NCI-H1694 (cell line): Measurements from ENCODE around the gene GALNT7.
"Not testable (repeated sequence)": the region's sequence is repeated elsewhere in the genome, so short reads cannot be mapped to it uniquely, and the experiment has no call there.

Source experiments
- DNase-seq: peaks from one replicate; lab custom pipeline; 2025; lab: John Stamatoyannopoulos, UW

GALNT7 gene

DNA sequence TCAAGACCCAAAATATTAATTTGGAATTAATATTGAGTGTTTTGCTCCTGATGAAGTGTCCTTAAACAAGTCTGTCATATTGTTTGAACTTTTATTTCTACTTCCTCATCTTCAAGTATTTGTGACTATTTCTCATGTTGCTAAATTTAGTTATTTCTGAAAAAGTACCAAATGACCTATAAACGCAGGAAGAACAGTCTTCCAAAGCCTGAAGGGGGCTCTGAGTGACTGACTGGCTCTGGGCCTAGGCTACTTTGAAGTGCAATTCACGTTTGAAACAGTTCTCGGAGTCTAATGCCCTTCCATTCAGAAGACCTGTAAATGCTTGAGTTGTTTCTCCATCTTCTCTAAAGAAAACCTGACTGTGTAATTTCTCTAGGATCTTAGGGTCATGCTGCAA, 26.5 kb downstream of the GALNT7 start:
- no peak for DNase-seq

DNA sequence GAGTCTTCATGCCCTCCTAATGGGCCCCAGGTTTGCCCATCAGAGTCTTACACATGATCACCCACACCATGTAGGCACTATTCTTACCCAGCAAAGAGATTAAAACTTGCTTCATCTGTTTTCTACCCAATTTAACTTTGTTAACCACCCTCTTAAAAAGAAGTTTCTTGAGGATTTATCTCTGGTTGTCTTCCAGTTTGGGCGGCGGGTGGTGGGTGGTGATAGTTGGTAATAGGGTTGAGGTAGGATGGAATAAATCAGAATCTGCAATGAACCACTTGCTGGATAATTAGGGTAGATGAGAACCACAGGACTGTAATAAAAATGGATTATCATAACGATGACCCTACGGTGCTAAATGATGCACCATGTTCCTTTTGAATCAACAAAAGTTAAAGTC, 30.9 kb downstream of the GALNT7 start:
- DNase-seq: no peak

DNA sequence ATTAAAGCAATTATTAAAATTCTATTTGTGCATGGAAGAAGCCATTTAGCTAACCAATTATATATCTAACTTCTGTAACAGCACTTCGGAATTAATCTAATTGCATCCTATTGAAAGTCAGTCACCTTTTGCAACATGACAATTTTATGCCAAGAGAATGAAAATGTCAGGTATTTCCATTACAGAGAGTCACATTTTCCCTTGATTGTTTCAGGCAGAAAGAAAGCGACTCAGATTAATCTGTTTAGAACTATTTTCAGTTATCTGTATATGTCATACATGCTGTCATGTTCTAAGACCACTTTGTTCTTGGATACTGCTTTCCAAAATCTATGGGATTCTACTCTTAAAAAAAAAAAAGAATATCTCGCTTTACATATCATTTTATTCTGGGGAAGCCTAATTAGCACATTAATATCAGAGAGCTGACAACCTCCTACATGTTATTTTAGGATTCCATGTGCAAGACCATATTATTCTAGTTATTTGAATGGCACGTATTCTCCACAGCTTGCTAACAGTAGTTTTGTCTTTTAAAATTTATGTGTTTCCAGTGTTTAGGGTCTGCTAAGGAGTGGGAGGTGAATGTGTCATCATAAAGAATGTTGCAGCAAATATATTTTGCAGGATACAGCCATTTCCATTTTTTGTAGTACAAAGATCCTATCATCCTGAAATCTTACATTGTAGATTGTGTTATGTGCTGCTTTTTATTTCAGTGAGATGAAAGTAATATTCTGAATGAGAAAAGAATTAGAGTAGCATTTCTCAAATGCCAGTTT, 31.7 kb downstream of the GALNT7 start:
- no peak for DNase-seq

DNA sequence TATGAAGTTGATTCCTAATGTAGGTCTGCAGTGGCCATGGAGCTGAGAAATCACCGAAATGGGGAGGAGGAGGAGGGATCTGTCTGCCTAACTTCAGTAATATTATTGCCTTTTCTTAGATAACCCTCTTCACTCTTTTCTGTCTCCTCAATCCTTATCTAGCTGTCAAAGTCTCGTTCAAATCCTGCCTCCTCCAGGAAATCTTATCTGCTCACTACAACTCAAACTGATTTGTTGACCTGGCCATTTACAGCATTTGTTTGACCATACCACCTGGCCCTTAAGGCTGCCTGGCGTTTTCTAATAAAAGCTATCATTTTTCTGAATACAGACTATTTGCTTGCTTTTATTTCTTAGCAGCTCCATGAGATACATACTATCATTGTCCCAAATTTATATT, 33.8 kb downstream of the GALNT7 start:
- DNase-seq: no peak

DNA sequence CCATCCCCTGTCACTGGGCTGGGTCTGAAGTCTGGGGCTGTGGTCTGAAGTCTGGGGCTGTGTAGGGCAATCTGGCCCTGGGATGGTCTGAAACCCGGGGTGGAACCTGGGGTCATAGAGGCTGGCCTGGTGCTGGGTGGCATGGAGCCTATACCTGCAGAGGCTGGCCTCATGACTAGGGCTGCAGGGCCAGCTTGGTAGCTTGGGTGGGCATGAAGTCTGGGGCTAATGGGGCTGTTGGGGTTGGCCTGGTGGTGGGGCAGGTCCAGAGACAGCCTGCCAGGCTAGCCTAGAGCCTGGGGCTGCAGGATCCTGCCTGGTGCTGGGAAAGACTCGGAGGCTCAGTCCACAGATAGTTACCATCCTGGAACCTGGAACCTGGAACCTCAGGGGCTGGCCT, 37.0 kb downstream of the GALNT7 start:
- no peak for DNase-seq

DNA sequence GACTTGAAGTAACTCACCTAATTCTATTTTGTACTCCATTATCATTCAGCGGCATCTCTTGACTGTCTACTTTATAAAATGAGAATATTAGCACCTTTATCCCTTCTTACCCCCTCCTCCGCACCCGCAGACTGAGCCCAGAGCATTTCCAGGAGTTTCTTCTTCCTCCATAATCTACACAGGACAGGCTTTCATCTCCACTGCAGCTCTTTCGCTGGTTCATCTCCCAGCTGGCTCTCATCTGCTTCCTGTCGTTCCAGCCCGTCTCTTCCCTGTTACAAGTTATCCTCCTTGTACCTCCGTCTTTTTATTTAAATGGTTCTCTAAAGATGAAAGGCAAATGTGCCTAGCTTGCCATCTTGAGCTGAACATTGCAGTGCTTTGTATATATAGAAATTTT, 39.8 kb downstream of the GALNT7 start:
- no peak for DNase-seq

DNA sequence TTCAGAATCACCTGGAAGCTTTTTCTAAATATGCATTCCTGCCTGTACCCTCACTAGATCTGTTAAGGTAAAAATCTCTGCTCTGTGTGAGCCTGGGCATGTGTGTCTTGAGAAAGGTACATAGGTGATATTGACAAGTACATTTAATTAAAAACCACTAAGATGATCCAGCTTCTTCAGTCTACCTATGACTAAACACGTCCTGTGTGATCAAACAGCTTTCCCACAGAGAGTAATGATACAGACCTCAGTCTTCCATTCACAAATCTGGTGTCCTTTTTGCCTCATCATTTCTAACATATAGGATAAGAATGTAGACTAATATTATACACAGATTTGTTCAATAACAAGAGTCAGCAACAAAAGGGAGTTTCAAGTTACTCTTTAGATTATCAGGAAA, 42.6 kb downstream of the GALNT7 start:
- DNase-seq: no peak

DNA sequence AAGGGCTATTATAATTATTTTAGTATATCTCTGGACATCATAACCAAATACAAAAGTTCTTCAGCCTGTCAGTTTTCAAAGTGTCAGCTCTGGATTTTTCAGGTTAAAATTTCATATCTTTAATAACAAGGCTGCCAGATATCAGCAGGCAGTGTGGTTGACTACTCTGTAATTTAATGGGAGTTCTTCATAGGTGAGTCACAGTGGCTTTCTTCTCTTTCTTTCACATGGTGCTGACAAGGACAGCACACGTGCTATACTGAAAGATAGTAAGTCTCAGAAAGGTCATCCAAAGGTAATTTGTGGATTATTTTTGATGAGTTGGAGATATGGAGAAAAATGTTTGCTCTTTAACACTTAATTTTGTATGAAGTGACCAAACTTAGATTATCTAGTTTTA, 43.2 kb downstream of the GALNT7 start:
- DNase-seq: no peak

DNA sequence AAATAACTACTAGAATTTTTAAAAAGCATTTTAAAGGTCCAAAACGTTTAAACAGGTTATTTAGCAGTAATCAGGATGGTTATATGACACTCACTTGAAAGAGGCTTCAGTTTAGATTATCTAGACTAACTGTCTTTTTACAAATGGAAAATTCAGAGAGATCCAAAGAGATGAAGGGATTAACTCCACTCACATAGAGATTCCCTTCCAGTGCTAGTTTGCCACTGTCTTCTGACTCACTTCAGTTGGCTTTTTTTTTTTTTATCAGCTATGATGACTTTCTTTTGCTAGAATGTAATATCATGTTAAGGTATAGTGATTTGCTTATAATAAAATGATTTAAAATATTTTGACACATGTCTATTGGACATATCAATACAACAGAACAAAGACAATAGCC, 43.8 kb downstream of the GALNT7 start:
- no peak for DNase-seq

DNA sequence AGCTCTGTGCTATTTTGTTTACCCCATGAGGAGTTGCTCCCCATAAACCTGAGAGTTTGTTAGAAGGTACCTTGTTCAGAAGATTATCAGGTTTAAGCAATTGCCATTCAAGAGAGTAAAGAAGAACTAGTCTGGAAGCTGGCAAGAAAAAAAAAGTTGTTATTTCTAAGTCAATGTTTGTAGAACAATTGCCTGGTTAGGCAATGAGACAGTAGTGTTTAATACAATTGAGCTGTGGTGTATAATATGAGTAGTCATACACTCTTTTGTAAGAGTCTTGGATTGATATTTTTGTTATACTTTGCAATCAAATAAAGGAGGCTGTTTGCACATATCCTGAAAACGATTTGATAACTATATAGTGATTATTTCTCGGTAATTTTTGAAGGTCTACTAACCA, 44.7 kb downstream of the GALNT7 start:
- no peak for DNase-seq

DNA sequence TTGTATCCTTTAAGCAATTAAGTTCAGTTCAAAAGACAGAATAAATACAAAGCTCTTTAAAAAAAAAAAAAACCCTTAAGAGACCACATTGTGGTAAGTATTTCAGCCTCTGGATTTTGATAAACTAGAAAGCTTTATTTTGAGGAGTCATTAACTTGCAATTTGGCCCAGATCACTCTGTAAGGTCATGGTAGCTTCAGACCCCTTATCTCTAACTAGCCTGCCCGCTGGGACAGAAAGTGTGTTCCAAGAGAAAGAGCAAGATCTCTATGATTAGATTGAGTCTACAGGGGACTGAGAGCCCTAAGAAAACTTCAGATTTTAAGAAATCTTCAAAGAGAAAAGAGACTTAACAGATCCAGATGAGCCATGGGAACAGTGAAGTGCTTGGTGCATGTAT, 45.6 kb downstream of the GALNT7 start:
- no peak for DNase-seq

DNA sequence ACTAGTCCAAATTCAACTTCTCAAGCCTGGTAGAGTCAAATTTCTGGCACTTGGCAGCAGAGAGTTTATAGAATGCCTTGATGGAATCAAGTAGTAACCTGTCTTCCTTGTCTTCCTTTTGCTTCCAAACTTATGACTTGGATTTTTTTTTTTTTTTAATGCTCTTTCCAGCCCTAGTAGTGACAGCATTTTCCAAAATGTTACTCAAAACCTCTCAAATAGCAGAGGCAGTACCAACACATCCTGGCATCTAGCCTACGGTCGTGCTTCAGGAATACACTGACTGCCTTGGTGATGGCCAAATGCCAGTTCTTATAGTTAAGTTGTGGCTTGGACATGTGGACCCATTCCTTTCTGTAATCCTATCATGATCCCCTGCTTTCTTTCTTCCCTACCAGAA, 46.0 kb downstream of the GALNT7 start:
- DNase-seq: no peak

DNA sequence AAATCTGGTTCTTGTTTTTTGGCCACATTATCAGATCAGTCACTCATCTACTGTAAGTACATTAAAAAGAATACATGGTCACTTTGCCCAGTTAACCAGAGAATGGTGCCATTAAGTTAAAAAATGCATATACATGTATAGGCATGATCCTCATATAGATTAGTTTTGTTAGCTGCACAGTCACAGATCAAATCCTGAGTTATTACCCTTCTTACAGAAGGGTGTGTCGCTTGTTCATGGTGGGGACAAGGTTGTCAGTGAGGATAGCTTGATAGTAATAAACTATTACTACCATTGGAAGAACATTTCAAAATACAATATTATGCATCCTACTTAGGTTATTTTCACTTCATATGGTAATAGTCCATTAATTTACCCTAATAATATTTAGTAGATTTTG, 48.5 kb downstream of the GALNT7 start:
- no peak for DNase-seq

DNA sequence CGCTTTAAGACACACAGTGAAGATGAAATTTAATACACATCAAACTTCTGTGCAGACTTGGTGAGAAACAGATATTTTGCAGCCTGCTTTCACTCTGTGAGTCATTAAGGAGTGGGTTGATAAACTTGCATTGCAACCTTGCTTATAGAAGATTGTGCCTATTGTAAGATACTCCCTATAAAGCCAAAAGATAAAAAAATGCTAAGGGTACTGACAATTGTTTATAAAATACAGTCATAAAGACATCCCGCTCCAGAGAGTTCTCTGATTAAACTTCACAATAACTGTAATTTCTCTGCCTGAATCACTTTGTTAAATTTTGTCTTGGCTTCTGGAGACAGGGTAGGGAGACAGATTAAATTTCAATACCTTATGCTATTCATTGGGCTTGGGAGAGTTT, 49.1 kb downstream of the GALNT7 start:
- DNase-seq: no peak

DNA sequence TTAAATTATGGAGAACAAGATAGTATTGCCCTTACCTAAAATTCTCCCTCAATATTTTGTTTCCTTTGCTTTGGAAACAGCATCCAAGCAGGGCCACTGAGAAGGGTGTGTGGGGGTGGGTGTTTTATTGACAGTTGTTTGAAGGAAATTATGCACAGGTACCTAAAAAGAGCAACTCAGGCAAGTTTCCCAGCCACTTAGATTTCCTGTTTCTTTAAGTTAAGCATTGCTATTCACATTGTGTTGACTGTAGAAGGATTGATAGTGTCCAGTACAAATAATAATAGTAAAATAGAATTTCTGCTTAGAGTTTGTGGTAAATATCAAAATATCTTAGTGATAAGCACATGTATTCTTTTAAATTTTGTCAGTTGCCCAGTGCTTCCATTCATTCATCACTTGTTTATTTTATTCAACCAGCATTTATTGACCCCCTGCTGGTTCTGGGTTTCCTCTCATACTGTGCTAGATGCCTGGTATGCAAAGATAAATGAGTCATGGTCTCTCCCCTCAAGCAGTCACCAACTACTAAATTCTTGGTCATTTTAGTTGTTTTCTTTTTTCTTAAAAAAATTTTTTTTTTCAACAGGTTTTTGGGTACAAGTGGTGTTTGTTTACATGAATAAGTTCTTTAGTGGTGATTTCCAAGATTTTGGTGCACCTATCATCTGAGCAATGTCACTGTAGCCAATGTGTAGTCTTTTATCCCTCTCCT, 50.0 kb downstream of the GALNT7 start:
- DNase-seq: no peak

DNA sequence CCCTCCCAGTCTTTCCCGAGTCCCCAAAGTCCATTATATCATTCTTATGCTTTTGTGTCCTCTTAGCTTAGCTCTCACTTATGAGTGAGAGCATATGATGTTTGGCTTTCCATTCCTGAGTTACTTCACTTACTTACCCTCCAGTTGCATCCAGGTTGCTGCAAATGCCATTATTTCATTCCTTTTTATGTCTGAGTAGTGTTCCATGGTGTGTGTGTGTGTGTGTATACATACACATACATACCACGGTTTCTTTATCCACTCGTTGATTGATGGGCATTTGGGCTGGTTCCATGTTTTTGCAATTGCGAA, 50.5 kb downstream of the GALNT7 start:
- not testable (repeated sequence) for DNase-seq

DNA sequence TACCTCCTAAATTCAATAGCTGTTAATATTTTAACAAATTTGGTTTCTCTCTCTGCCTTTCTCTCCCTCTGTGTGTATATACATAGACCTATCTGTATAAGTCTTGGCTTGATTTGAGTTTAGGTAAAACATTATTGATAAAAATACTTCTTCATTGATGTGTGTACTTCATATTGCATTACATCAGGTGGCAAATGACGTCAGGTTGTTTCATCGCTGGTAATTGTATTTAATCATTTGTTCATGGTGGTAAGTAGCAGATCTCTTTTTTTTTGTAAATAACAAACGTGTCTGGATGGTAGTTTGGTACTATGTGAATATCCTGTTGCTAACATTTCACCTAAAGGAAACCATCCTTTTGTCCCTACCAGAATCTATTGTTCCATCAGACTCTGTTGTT, 55.1 kb downstream of the GALNT7 start:
- no peak for DNase-seq

DNA sequence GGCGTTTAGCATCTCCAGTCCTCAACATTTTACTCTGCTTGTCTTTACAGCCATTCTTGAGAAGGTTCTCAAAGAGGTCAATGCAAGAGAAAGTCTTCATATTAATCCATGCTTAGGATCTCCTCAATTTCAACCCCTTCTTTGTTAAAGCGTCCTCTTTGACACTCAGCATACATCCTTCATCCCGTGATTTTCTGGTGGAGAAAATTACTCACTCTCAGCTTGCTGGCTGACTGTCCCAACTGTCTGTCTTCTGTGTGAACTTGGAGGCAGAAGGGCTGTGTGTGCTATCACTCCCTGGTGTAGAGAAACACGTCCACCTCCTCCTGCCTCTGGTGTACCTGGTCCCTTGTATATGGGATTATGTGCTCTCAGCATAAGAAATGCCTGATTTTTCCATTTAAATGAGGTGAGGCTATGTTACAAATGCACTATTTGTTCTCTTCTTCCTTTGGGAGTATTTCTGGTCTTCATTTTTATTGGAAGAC, 57.8 kb downstream of the GALNT7 start:
- no peak for DNase-seq

DNA sequence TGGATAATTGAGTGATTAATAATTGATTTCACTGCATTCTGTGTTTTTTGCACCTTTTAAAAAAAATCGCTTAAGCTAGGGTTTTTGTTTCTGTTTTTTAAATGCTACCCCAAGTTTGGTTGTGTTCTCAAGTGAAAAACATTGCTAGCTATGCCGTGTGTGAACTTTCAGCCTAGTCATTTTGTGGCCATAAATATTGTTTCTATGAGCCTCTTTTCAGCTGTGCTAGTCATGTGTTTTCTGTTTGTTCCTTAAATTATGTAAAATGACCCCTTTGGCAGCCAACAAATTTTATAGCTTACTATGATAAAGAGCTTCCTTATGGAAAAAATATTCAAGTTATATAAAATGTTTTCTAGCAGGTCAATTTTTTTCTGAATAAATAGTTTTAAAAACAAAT, 59.1 kb downstream of the GALNT7 start:
- DNase-seq: no peak

DNA sequence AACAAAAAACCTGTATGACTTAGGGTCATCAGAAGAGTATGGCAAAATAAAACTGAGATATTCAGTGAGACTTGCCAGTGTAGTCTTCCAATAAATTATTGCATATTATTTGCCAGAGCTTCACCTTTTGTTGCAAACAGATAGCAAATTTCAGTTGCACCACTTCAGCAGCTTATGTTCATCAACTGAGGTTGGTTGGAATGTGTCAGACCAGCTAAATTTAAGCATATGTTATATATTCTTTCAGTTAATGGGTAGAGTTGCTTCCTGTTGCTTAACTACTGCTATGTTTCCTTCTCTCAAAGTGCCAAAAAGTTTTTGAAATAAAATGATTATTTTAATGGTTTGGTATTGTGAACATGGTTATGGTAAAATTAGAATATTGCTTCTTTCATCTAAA, 61.5 kb downstream of the GALNT7 start:
- no peak for DNase-seq

DNA sequence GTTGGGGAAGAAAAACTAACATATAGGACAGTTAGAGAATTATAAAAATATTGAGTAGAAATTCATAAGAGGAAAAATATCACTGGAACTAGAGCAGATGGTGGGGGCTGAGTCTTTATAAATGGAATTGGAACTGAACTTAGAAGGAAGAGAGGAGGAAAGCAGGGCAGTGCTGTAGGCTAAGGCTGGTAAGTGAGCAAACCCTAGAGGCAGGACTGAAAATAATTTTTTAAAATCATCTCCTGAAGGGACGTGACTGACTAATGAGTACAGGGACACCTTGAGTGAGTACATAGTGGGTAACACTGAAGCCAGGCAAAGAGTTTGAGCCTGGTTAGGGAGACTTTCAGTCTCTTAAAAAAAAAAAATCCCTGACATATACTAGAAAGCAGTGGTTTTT, 63.3 kb downstream of the GALNT7 start:
- DNase-seq: no peak

DNA sequence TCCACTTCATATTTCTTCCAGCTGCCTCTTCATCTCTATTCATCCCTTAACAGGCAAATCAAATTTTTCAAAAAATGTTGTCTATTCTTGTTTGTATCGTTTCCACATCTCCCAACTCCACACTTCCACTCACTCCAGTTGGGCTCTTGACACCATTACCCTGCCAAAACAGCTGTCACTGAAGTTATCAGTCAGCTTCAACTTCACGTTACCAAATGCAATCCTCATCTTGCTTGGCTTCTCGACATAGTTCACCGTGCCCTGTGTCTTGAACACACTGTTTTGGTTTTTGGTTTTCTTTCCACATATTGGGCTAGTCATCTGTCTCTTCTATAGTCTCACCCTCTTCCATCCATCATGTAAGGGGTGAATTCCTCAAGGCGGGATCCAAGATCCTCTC, 65.2 kb downstream of the GALNT7 start:
- DNase-seq: no peak

DNA sequence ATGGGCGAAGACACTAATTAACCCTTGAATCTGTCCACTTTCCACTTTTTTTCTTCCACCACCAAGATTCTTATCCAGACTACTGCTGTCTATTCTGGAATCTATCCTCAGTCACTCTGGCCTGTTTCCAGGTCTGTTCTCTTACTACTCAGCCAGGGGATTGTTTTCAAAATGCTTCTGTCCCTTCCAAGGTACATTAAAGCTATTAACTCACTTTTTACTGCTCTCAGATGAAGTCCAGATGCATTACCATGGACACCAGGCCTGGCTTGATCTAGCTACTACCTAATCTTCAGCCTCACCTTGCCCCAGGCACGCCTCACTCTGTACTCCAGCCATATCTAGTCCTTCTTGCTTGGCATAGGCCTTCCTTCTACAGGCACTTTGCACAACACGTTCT, 66.4 kb downstream of the GALNT7 start:
- no peak for DNase-seq

DNA sequence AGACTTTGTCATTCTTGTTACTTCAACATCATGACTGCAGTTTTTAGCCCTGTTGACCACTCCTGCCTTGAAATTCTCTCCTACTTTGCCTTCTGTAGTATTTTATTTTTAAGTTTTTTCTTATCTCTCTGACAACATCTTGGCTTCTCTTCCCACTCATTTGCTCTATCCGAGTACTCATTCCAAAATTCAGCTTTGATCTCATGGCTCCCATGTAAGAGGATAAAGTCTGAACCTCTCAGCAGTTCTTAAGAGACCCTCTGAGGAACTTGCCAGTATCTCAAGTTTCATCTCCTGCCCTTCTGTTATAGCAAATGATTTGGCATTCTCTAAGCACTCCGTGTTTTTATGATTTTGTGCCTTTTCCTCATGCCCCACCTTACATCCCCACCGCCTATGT, 67.7 kb downstream of the GALNT7 start:
- DNase-seq: no peak
